Measurements from ENCODE around the gene RHPN2. TPM values are rescaled to one million over a fixed set of nuclear protein-coding genes. Genes with fewer than 3 reads are reported as not detected.

RHPN2 gene
- total RNA-seq, 3 donors from 2014 or later: 1.3 to 3.4 (median 1.9) TPM

DNA sequence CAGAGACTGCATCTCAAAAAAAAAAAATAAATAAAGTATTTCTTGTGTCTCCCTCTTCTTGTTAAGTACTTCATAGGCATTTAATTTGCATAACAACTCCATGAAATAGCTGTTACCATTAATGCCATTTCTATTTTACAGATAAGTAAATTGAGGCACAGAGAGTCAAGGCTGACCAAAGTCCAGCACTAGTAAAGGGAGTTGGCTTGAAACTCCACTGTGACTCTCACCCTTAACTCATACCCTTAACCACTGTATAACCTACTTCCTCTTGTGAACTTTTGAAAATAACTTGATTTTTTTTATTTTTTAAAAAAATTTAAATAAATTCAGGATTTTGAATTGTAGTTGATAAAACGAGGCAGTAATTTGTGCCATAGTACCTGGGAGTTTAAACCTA lies 22.3 kb upstream of the RHPN2 start:
- peaks cover 5% of the 10 kb centered on the region for H3K4me1 Mint-ChIP-seq (ENCODE audit: low read depth)
- H3K4me3 Mint-ChIP-seq: no peak overlapping the region
- no peak for ATAC-seq
- H3K27me3 Mint-ChIP-seq (ENCODE audit: low read depth): no peaks in the 10 kb centered on the region
- H3K36me3 Mint-ChIP-seq (ENCODE audit: insufficient read depth): peaks cover 20% of the 10 kb centered on the region
- DNase-seq: no peak
- H3K9me3 Mint-ChIP-seq: no peaks in the 10 kb centered on the region

DNA sequence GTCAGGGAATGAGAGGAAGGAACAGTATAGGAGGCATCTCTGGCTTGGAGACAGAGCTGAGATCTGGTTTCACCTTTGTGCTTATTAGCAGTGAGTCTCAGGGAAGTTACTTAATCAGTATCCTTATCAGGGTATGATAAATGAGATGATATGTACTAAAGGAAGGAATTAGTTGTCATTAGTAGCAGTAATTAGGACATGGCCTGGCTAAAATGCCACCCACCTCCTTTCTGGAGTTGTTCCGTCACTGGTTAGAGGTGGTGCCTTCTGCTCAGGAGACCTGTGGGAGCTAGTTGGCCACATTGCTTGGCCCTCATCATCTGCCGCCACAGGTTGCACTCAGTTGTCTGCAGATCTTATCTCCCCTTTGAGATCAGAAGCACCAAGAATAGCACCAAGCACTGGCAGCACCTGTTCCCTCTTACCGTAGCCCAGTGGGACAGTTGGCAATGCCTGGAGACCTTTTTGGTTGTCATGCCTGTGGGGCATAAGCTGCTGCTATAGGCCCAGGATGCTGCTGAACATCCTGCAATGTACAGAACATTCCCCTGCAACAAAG lies 21.0 kb upstream of the RHPN2 start:
- Mint-ChIP-seq H3K4me3 (no peak overlapping the region), H3K4me1 (ENCODE audit: low read depth) (peaks cover 16% of the 10 kb centered on the region), H3K27me3 (ENCODE audit: low read depth) (no peaks in the 10 kb centered on the region), H3K9me3 (no peaks in the 10 kb centered on the region), H3K36me3 (ENCODE audit: insufficient read depth) (peaks cover 13% of the 10 kb centered on the region)
- DNase-seq (no peak), ATAC-seq (no peak)

DNA sequence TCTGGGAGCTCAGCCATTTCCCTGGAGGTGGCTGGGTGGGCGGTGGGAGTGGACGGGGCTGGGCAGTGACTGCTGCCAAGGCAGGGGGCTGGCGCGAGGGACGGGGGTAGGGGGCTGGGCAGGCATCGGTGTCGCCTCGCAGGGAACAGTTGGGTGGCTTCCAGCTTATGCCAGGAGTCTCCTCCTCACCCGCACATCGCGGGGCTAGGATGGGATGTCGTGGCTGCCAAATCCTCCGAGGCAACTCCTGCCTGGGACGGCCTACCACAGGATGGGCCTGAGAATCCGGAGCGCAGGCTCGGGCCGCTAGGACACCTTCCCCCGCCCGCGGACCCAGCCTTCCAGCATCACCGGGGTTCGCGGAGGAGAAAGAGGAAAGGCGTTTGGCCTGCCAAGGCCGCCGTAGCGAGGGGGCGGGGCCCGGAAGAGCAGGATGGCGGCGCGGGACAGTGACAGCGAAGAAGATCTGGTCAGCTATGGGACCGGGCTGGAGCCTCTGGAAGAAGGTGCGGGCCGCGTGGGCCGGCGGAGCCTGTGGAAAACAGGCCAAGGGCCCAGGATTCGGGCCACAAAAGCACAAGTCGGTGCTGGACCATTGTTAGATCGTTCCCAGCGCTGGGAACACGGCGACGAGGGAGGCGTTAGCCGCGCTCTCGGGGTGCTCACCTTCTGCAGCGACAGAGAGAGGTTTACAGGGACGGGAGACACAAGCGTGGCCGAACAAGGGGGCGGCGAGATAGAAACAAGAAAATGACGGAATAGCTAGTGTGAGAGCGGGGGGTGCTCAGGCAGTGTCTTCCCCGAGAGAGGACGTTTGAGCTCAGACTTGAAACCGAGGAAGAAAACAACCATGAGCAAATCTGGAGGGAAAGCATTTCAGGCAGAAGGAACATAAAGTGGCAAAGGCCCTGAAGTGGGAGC lies 16.3 kb upstream of the RHPN2 start, which contains the start of gene GPATCH1:
Gene GPATCH1 (plus strand): TSS at position 421 of the 921 bp plus-strand sequence. CDS start 13 bp downstream, at position 434.
- Mint-ChIP-seq H3K27me3 (ENCODE audit: low read depth) (no peaks in the 10 kb centered on the region), H3K9me3 (no peaks in the 10 kb centered on the region), H3K36me3 (ENCODE audit: insufficient read depth) (no peaks in the 10 kb centered on the region), H3K4me1 (ENCODE audit: low read depth) (peaks cover 16% of the 10 kb centered on the region), H3K4me3 (peak within 1 kb of the TSS; percentile 99)
- peak; percentile 96 to 97 for ATAC-seq
- DNase-seq: peak; percentile 77

DNA sequence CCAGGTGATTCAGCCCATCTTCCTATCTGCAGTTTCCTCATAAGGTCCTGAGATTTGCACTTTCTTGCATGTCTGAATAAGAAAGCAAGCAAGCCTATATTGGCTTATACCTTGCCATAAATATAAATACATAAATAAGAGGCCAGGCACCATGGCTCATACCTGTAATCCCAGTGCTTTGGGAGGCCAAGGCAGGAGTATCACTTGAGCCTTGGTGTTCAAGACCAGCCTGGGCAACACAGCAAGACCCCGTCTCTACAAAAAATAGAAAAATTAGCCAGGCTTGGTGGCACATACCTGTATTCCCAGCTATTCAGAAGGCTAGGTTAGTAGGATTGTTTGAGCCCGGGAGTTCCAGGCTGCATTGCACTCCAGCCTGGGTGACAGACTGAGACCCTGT lies 10.8 kb upstream of the RHPN2 start:
- Mint-ChIP-seq H3K4me3 (no peak overlapping the region), H3K9me3 (no peaks in the 10 kb centered on the region), H3K27me3 (ENCODE audit: low read depth) (no peaks in the 10 kb centered on the region), H3K36me3 (ENCODE audit: insufficient read depth) (no peaks in the 10 kb centered on the region), H3K4me1 (ENCODE audit: low read depth) (no peaks in the 10 kb centered on the region)
- no peak for DNase-seq
- ATAC-seq: no peak

DNA sequence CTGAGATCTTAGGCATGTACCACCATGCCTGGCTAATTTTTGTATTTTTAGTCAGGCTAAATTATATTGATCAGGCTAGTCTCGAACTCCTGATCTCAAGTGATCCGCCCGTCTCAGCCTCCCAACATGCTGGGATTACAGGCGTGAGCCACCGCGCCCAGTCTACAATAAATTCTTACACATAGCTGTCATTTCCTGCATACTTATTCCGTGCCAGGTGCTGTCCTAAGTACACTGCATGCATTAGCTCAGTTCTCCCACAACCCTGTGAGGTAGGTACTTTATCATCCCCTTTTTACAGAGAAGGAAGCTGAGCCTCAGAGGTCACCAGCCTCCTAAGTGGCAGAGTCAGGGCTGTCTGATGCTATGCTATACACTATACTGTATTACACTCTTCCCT lies 7.2 kb upstream of the RHPN2 start:
- DNase-seq: no peak
- Mint-ChIP-seq H3K4me3 (no peak overlapping the region), H3K9me3 (no peaks in the 10 kb centered on the region), H3K36me3 (ENCODE audit: insufficient read depth) (no peaks in the 10 kb centered on the region), H3K27me3 (ENCODE audit: low read depth) (no peaks in the 10 kb centered on the region), H3K4me1 (ENCODE audit: low read depth) (no peaks in the 10 kb centered on the region)
- no peak for ATAC-seq

DNA sequence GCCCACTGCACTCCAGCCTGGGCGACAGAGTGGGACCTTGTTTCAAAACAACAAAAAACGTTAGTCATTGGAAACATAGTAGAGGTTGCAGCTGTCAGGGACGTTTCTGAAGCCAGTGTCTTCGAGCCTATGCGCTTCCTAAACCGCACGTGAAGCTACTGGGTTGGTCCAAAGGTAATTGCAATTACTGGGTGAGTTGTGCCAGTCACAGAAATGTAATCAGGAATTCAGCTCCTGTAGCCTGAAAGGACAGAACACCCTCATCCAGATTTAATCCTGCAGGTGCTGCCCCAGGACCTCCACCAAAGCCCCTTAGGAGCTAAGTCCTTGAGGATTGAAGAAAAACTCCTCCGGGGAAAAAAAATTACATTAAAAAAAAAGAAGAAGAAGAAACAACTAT lies 2.4 kb upstream of the RHPN2 start:
- Mint-ChIP-seq H3K4me3 (no peak overlapping the region), H3K27me3 (ENCODE audit: low read depth) (peaks cover 24% of the 10 kb centered on the region), H3K36me3 (ENCODE audit: insufficient read depth) (no peaks in the 10 kb centered on the region), H3K9me3 (no peaks in the 10 kb centered on the region), H3K4me1 (ENCODE audit: low read depth) (peaks cover 9% of the 10 kb centered on the region)
- DNase-seq (no peak), ATAC-seq (no peak)

DNA sequence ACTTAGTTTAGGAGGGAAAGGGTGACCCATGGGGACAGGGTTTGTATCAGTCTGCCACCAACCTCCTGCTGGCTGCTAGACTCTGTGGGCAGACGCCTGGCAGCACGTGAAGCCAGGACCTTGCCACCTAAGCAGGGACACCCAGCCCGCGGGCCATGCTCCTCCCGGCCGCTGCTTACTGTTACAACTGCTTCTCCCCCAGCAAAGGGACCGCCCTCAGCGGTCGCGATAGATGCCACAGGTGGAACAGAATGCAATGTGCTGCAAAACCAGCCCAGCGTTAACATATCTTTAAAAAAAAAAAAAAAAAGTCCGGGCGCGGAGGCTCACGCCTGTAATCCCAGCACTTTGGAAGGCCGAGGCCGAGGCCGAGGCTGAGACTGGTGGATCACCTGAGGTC lies 1.9 kb upstream of the RHPN2 start:
- ATAC-seq: no peak
- Mint-ChIP-seq H3K4me3 (peak overlapping the region; percentile 56), H3K36me3 (ENCODE audit: insufficient read depth) (no peaks in the 10 kb centered on the region)

DNA sequence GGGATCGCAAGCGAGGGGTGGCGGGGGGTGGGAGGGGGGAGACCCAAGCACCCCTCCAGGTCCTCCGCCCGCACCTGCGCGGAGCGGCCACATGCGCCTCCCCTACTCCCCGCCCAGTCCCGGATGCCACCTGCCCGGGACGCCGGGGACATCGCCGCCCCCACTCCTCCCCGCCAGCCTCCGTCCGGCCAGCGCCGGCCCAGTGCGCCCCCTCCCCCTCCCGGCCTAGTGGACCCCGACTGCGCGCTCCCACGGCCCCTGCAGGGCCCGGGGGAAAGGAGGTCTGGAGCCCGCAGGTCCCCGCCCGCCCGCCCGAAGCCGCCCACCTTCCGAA lies 263 bp downstream of the RHPN2 start:
- peak overlapping the region; percentile 73 for H3K4me3 Mint-ChIP-seq

More for the DNA sequence above, 1.9 kb upstream of the RHPN2 start:
- DNase-seq: no peak
- Mint-ChIP-seq H3K9me3 (no peaks in the 10 kb centered on the region), H3K4me1 (ENCODE audit: low read depth) (peaks cover 9% of the 10 kb centered on the region), H3K27me3 (ENCODE audit: low read depth) (peaks cover 28% of the 10 kb centered on the region)

DNA sequence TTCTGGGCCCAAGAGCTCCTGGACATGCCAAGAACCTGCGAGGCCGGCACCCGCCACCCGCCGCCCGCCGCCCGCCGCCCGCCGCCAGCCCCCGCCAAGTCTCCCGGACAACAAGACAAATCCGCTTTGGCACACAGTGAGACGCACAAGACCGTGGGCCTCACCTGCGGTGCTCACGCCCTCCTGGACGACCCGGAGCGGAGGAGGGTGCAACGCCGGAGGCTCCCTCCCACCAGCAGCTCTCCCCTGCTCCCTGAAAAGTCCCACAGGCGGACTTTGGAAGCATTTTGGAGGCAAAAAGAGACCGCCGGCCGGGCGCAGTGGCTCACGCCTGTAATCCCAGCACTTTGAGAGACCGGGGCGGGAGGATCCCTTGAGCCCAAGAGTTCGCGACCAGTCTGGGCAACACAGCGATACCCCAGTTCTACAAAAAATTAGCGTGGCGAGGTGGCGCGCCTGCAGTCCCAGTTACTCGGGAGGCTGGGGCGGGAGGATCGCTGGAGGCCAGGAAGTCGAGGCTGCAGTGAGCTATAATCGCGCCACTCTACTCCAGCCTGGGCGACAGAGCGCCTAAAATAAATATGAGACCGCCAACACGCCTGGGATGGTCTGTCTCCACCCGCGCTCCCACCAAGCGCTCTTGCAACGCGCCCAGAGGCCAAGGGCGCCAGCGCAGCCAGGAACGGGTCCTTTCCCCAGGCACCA lies 783 bp downstream of the RHPN2 start:
- no peak for ATAC-seq

More for the DNA sequence above, 263 bp downstream of the RHPN2 start:
- Mint-ChIP-seq H3K36me3 (ENCODE audit: insufficient read depth) (no peaks in the 10 kb centered on the region), H3K27me3 (ENCODE audit: low read depth) (peaks cover 41% of the 10 kb centered on the region), H3K9me3 (no peaks in the 10 kb centered on the region), H3K4me1 (ENCODE audit: low read depth) (peaks cover 9% of the 10 kb centered on the region)
- ATAC-seq (peak; percentile 61 to 65), DNase-seq (peak; percentile 7)

DNA sequence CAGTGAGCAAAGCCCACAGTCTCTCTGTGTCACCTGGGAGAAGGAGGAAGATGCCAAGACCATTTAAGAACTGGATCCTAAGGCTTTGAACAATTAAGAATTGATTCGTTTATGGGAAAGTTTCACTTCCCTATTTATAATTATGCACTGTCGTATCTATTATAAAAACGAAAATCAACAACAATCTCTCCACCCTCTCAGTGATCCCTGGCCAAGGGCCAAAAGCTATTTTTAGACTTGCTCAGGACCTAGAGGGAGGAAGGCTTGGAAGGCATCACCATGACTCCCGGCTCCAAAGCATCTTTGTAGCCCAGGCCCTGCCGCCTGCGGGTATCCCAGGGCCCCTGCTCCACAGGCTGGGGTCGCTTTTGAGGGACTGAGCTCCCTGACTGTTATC lies 1.3 kb downstream of the RHPN2 start:
- DNase-seq (no peak), ATAC-seq (no peak)
- Mint-ChIP-seq H3K9me3 (no peaks in the 10 kb centered on the region), H3K27me3 (ENCODE audit: low read depth) (peaks cover 44% of the 10 kb centered on the region), H3K4me3 (peak overlapping the region; percentile 16), H3K4me1 (ENCODE audit: low read depth) (peaks cover 9% of the 10 kb centered on the region), H3K36me3 (ENCODE audit: insufficient read depth) (no peaks in the 10 kb centered on the region)

More for the DNA sequence above, 783 bp downstream of the RHPN2 start:
- Mint-ChIP-seq H3K9me3 (no peaks in the 10 kb centered on the region), H3K4me1 (ENCODE audit: low read depth) (peaks cover 9% of the 10 kb centered on the region), H3K27me3 (ENCODE audit: low read depth) (peaks cover 43% of the 10 kb centered on the region), H3K36me3 (ENCODE audit: insufficient read depth) (no peaks in the 10 kb centered on the region), H3K4me3 (peak overlapping the region; percentile 73)
- DNase-seq: no peak

DNA sequence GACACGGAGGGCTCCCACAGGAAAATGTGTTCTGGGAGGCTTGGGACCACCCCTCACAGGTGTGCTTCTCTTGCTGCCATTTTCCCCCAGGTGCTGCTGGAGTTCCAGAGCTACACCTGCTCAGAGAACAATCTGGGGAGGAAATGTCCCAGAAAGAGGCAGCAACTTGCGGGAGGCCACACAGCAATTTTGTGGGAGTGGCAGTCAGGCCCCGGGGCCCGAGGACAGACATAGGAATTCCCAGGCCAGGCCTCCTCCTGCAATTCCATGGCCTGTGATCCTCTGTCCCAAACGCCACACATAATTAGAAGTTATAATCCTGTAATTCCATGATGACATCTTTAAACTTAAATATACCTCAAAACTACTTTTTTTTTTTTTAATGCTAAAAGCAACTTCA lies 1.8 kb downstream of the RHPN2 start:
- DNase-seq: no peak
- no peak overlapping the region for H3K4me3 Mint-ChIP-seq
- peaks cover 9% of the 10 kb centered on the region for H3K4me1 Mint-ChIP-seq (ENCODE audit: low read depth)
- peaks cover 48% of the 10 kb centered on the region for H3K27me3 Mint-ChIP-seq (ENCODE audit: low read depth)
- no peaks in the 10 kb centered on the region for H3K9me3 Mint-ChIP-seq
- ATAC-seq: no peak
- no peaks in the 10 kb centered on the region for H3K36me3 Mint-ChIP-seq (ENCODE audit: insufficient read depth)

DNA sequence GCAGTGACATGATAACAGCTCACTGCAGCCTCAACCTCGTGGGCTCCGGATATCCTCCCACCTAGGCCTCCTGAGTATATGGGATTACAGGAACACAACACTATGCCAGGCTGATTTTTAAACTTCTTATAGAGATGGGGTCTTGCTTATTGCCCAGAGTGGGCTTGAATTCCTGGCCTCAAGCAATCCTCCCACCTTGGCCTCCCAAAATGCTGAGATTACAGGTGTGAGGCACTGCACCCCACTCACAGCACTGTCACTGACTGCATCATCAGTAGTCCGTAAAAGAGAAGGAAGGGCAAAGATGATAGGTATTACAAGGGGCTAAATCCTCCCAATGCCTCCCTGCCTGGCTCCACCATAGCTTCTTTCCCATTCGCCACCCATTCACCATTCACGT lies 4.1 kb downstream of the RHPN2 start:
- ATAC-seq (no peak), DNase-seq (no peak)
- Mint-ChIP-seq H3K36me3 (ENCODE audit: insufficient read depth) (no peaks in the 10 kb centered on the region), H3K4me3 (no peak overlapping the region), H3K9me3 (no peaks in the 10 kb centered on the region), H3K4me1 (ENCODE audit: low read depth) (peaks cover 8% of the 10 kb centered on the region), H3K27me3 (ENCODE audit: low read depth) (peaks cover 40% of the 10 kb centered on the region)

DNA sequence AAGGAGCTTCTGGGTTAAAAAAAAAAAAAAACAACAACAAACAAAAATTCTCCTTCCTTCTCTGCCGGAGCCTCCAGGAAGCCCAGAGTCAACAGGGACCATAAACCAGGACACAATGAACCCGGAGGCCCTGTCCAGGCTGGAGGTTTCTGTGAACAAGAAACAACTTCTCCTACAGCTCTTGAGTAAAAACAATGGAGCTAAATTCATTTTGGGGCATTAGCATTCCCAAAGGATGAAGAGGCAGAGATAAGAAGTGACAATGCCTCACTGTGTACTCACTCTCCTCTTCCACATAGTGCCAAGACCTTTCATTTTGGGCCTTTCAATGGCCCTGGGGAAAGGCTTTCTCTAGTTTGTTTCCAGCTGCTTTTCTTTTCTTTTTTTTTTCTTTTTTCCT lies 9.0 kb downstream of the RHPN2 start:
- Mint-ChIP-seq H3K9me3 (no peaks in the 10 kb centered on the region), H3K27me3 (ENCODE audit: low read depth) (peaks cover 17% of the 10 kb centered on the region), H3K4me1 (ENCODE audit: low read depth) (no peaks in the 10 kb centered on the region), H3K4me3 (no peak overlapping the region), H3K36me3 (ENCODE audit: insufficient read depth) (no peaks in the 10 kb centered on the region)
- no peak for ATAC-seq
- no peak for DNase-seq

DNA sequence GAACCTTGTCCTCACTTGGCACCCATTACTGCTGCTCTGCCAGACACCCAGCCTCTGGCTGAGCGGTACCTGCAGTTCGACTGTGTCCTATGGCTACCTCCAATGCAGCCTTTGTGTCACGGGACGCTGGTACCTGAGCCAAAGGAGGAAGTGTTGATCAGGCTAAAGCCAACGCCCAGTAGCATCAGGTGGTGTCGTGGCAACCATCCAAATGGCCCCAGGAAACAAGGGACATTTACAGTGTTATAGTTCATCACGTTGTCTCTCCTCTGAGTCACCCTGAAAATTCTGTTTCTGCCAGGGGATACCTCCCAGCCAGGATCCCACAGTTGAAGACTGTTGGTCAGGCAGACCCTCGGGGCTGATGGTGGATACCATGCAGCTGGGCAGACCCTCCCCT lies 10.1 kb downstream of the RHPN2 start:
- Mint-ChIP-seq H3K27me3 (ENCODE audit: low read depth) (peaks cover 10% of the 10 kb centered on the region), H3K36me3 (ENCODE audit: insufficient read depth) (no peaks in the 10 kb centered on the region), H3K4me1 (ENCODE audit: low read depth) (no peaks in the 10 kb centered on the region), H3K9me3 (no peaks in the 10 kb centered on the region), H3K4me3 (no peak overlapping the region)
- no peak for ATAC-seq
- no peak for DNase-seq

Data from activated T-cell treated with anti-CD3 and anti-CD28 coated beads, Interleukin-2, amount 50 U/mL, for 4 hours (primary cell).